NCI-H1417 treated with DMSO at 0.1 percent for 48 hours (cell line): ENCODE measurements around the gene ATPAF1.

Source experiments
- DNase-seq: peaks from one replicate; lab custom pipeline; 2025; lab: John Stamatoyannopoulos, UW

ATPAF1 gene

GRCh38 chr1:46650491-46650890, 17.7 kb downstream of the ATPAF1 start:
- no peak for DNase-seq

GRCh38 chr1:46649764-46650163, 18.4 kb downstream of the ATPAF1 start:
- no peak for DNase-seq

- no peak for DNase-seq
These were observed 20.6 kb downstream of the ATPAF1 start for GRCh38 chr1:46647611-46648010.

GRCh38 chr1:46646844-46647243, 21.3 kb downstream of the ATPAF1 start:
- DNase-seq, result no peak

- DNase-seq, result no peak
These were observed 21.8 kb downstream of the ATPAF1 start for GRCh38 chr1:46646331-46646730.

GRCh38 chr1:46645815-46646214, 22.3 kb downstream of the ATPAF1 start:
- DNase-seq, result no peak

GRCh38 chr1:46643368-46643775, 24.8 kb downstream of the ATPAF1 start:
- peak; percentile 59 for DNase-seq

- DNase-seq, result no peak
These were observed 26.0 kb downstream of the ATPAF1 start for GRCh38 chr1:46642115-46642680.

GRCh38 chr1:46639547-46639946, 28.6 kb downstream of the ATPAF1 start:
- no peak for DNase-seq

- no peak for DNase-seq
These were observed 29.2 kb downstream of the ATPAF1 start for GRCh38 chr1:46638921-46639320.

- no peak for DNase-seq
These were observed 30.6 kb downstream of the ATPAF1 start for GRCh38 chr1:46637444-46638083.

- no peak for DNase-seq
These were observed 33.0 kb downstream of the ATPAF1 start for GRCh38 chr1:46635205-46635604.

GRCh38 chr1:46630719-46631118, 37.4 kb downstream of the ATPAF1 start:
- DNase-seq, result no peak

- DNase-seq, result no peak
These were observed 44.2 kb downstream of the ATPAF1 start for GRCh38 chr1:46623743-46624644.

GRCh38 chr1:46622344-46622743, 45.8 kb downstream of the ATPAF1 start:
- DNase-seq, result no peak

GRCh38 chr1:46621930-46622329, 46.2 kb downstream of the ATPAF1 start:
- DNase-seq, result no peak

- no peak for DNase-seq
These were observed 48.4 kb downstream of the ATPAF1 start for GRCh38 chr1:46619656-46620258.

GRCh38 chr1:46618754-46619415, 49.3 kb downstream of the ATPAF1 start:
- DNase-seq, result no peak

GRCh38 chr1:46617833-46618232, 50.3 kb downstream of the ATPAF1 start:
- DNase-seq, result no peak

- DNase-seq, result no peak
These were observed 50.9 kb downstream of the ATPAF1 start for GRCh38 chr1:46617108-46617800.
